Muscle layer of duodenum (tissue), 2 donors: ENCODE results near the gene MYRFL.

Experiments
- H3K27ac ChIP-seq: one replicate; pipeline ENCODE4 v1.7.0; 2013; ENCODE audit warnings: mild to moderate bottlenecking, low read length
- H3K27me3 ChIP-seq: one replicate; pipeline ENCODE4 v1.7.0; 2013; ENCODE audit warnings: low read depth, mild to moderate bottlenecking, control low read depth, low read length
- H3K36me3 ChIP-seq, 2 donors: one replicate each; pipeline ENCODE4 v1.7.0; 2013; ENCODE audit warnings: low read length in 2 of 2, control low read depth in 1 of 2, mild to moderate bottlenecking in 1 of 2; ENCODE audit not compliant: insufficient read depth in 2 of 2, control insufficient read depth in 1 of 2
- H3K4me1 ChIP-seq, 2 donors: one replicate each; pipeline ENCODE4 v1.7.0; 2013; ENCODE audit warnings: low read length in 2 of 2, mild to moderate bottlenecking in 2 of 2, control low read depth in 1 of 2, moderate library complexity in 1 of 2; ENCODE audit not compliant: insufficient read depth in 2 of 2, control insufficient read depth in 1 of 2
- H3K4me3 ChIP-seq, 2 donors: one replicate each; pipeline ENCODE4 v1.7.0; 2013; ENCODE audit warnings: low read length in 2 of 2, low read depth in 1 of 2, mild to moderate bottlenecking in 1 of 2
- H3K9me3 ChIP-seq, 2 donors: one replicate each; pipeline ENCODE4 v1.7.0; 2013; ENCODE audit warnings: low read length in 2 of 2, control low read depth in 1 of 2, mild to moderate bottlenecking in 1 of 2; ENCODE audit not compliant: control insufficient read depth in 1 of 2
- donor health status: healthy.

Gene MYRFL

DNA sequence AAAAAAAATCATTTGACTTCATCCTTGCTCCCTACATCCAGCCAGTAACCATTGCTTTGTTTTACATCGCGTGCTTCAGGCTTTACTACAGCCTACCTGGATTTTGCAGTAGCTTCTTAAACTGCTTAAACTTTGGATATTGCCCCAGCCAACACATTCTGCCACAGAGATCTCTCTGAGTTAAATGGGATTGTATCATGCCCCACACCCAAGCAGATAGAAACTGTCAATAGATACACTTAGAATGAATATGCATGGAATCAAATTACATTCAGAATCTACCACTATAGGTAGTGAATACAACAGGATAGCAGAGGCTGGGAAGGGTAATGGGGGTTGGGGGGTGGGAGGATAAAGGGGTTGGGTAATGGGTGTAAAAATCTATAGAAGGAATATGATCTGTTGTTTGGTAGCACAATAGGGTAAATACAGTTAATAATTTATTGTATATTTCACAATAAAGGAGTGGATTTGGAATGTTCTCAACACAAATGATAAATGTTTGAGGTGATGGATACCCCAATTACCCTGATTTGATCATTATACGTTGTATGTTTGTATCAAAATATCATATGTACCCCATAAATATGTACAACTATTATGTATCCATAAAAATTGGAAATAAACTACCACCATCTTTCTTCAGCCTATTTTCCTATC, 2.7 kb upstream of the MYRFL start:
- Histone ChIP-seq H3K4me3 (no peak overlapping the region), H3K36me3 (no peaks in the 10 kb centered on the region), H3K27ac (no peak overlapping the region), H3K9me3 (no peaks in the 10 kb centered on the region), H3K4me1 (no peaks in the 10 kb centered on the region), H3K27me3 (no peaks in the 10 kb centered on the region)

DNA sequence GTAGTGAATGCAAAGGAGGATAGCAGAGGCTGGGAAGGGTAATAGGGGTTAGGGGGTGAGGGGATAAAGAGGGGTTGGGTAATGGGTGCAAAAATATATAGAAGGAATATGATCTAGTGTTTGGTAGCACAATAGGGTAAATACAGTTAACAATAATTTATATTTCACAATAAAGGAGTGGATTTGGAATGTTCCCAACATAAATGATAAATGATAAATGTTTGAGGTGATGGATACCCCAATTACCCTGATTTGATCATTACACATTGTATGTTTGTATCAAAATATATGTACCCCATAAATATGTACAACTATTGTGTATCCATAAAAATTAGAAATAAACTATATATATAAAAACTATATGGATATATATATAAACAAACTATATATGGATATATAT, 999 bp upstream of the MYRFL start:
- peaks cover 0 to 3% of the 10 kb centered on the region in 2 donors for H3K9me3 ChIP-seq
- H3K27ac ChIP-seq: no peak overlapping the region
- H3K36me3 ChIP-seq: no peaks in the 10 kb centered on the region
- no peaks in the 10 kb centered on the region for H3K27me3 ChIP-seq
- H3K4me3 ChIP-seq: no peak overlapping the region
- H3K4me1 ChIP-seq: no peaks in the 10 kb centered on the region

DNA sequence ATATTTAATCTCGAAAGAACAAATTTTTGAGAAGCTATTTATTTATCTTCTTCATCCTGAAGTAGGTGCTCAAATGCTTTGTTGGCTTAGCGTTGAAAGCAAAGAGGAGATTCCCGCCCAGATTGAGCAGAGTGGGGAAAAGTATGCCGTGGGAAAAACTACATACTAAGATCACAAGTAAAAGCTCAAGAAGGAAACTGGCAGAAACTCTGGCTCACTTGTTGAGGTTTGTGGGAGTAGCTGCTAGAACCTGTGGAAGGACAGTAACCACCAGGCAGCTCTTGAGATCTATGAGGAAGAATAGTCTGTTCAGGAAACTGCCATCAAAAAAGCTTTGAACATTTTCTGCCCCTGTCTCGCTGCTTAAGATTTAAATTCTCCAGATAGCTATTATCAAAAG, 3.9 kb downstream of the MYRFL start:
- H3K27me3 ChIP-seq: no peaks in the 10 kb centered on the region
- no peak overlapping the region for H3K4me3 ChIP-seq
- H3K36me3 ChIP-seq: no peaks in the 10 kb centered on the region
- H3K27ac ChIP-seq: no peak overlapping the region
- peaks cover 0 to under 1% of the 10 kb centered on the region in 2 donors for H3K4me1 ChIP-seq
- peaks cover 0 to 3% of the 10 kb centered on the region in 2 donors for H3K9me3 ChIP-seq

DNA sequence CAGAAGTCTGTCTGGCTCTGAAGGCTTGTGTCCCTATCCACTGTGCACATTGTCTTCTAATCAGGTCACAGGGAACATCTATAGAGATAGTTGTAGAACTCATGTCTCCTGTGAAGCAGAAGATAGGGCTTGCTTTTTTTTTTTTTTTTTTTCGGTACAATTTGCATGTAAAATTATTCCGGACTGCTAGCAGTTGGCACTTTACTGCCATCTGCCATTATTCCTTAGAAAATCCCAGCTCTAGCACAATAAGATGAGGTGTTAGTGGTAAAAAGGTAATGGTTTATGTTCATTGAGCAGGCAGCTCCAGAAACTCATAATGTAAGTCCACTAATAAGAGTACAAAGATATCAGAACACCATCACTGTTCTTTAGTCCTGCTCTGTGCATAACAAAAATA, 8.7 kb downstream of the MYRFL start:
- no peaks in the 10 kb centered on the region for H3K36me3 ChIP-seq
- no peak overlapping the region for H3K27ac ChIP-seq
- no peaks in the 10 kb centered on the region for H3K27me3 ChIP-seq
- peaks cover 0 to 5% of the 10 kb centered on the region in 2 donors for H3K4me1 ChIP-seq
- H3K9me3 ChIP-seq: no peaks in the 10 kb centered on the region
- H3K4me3 ChIP-seq: no peak overlapping the region

DNA sequence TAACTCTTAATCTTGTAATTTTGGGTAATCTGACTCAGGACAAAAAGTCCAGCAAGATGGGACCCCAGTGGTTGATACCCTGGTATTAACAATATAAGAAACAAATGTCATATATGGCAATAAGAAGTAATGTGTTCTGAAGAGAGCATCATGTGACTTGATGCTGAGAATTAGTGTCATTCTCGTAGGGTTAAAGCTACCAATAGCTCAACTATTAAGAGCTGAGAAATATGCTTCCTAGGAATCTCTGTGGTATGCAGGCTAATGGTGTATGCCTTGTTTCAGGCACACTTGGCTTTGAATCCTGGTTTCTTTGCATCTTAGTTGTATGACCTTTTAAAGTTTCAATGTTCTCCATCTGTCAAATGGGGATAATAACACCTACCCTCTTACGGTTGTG, 9.1 kb downstream of the MYRFL start:
- H3K4me1 ChIP-seq: peaks cover 0 to 5% of the 10 kb centered on the region in 2 donors
- H3K36me3 ChIP-seq: no peaks in the 10 kb centered on the region
- H3K9me3 ChIP-seq: no peaks in the 10 kb centered on the region
- no peak overlapping the region for H3K27ac ChIP-seq
- no peak overlapping the region for H3K4me3 ChIP-seq
- H3K27me3 ChIP-seq: no peaks in the 10 kb centered on the region

DNA sequence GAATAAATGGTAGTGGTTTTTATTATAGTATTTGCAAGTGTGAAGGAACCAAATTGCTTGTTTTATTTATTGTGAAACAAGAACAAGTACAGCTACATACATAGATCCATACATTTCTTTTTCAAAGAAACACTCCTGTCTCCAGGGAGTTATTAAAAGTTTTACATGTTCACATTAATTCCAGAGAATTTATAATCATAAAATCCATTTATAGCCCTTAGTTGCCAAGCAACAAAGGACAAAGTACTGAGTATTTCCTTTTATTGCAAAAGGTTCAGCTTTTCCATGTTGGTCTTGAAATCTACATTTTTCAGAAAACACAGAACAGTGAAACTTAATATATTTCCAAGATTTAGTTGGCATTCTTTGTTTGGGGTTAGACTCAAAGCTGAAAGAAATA, 9.5 kb downstream of the MYRFL start:
- H3K4me1 ChIP-seq: peaks cover 0 to 5% of the 10 kb centered on the region in 2 donors
- H3K27me3 ChIP-seq: no peaks in the 10 kb centered on the region
- H3K4me3 ChIP-seq: no peak overlapping the region
- no peaks in the 10 kb centered on the region for H3K36me3 ChIP-seq
- no peaks in the 10 kb centered on the region for H3K9me3 ChIP-seq
- no peak overlapping the region for H3K27ac ChIP-seq

DNA sequence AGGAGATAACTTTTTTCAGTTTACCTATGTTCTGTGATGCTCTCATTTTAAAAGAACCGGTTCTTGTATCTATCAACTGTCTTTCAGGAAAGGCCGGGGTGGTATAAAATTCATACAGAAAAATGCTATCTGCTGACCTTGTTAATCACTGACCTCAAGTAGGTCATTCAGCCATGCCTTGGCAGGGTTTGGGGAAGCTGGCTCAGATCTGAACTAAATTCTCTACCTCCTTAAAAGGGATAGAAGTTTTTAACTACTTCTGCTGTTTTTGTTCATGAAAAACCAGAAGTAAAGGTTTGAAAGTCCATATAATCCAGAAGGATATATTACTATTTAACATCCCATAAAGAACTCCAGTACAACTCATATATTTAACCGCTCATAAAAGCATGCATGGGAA, 10.1 kb downstream of the MYRFL start:
- Histone ChIP-seq H3K4me3 (no peak overlapping the region), H3K9me3 (no peaks in the 10 kb centered on the region), H3K27me3 (no peaks in the 10 kb centered on the region), H3K27ac (no peak overlapping the region), H3K4me1 (peaks cover 0 to 5% of the 10 kb centered on the region in 2 donors), H3K36me3 (no peaks in the 10 kb centered on the region)

DNA sequence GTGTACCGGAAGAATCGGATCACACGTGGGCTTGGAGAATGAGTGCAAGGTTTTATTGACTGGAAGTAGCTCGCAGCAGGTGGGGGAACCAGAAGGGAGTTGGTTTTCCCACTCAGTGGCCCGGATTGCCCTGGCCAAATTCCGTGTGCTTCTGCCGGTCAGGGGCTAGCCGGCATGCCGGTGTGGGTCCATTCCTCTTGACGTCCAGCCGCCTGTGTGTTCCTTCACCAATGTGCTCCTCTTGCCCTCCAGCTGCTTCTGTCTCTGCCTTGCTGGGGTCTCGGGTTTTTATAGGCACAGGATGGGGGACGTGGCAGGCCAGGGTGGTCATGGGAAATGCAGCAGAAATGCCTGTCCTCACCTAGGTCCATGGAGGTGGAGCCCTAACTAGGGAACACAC, 11.0 kb downstream of the MYRFL start:
- Histone ChIP-seq H3K9me3 (no peaks in the 10 kb centered on the region), H3K27ac (no peak overlapping the region), H3K36me3 (no peaks in the 10 kb centered on the region), H3K4me1 (peaks cover 0 to 5% of the 10 kb centered on the region in 2 donors), H3K4me3 (no peak overlapping the region), H3K27me3 (no peaks in the 10 kb centered on the region)

DNA sequence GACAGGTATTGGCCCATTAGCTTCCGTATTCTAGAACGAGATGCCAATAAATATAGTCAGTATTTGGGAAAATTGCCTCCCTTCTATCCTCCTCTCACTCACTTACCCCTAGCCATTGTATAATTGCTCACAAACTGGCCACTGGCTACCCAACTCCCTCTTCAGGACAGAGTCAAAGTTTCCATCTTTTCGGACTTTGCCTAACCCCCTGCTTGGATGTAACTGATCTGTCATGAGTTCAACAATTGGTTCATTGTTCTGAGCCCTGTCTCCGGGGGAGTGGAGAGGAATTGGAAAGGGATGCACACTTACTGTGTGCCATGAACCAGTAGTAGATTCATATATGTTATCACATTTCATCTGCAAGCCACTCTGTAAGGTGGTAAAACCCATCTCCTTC, 12.2 kb downstream of the MYRFL start:
- peaks cover 0 to 8% of the 10 kb centered on the region in 2 donors for H3K4me1 ChIP-seq
- no peaks in the 10 kb centered on the region for H3K36me3 ChIP-seq
- no peaks in the 10 kb centered on the region for H3K9me3 ChIP-seq
- no peak overlapping the region for H3K27ac ChIP-seq
- H3K27me3 ChIP-seq: no peaks in the 10 kb centered on the region
- H3K4me3 ChIP-seq: no peak overlapping the region

DNA sequence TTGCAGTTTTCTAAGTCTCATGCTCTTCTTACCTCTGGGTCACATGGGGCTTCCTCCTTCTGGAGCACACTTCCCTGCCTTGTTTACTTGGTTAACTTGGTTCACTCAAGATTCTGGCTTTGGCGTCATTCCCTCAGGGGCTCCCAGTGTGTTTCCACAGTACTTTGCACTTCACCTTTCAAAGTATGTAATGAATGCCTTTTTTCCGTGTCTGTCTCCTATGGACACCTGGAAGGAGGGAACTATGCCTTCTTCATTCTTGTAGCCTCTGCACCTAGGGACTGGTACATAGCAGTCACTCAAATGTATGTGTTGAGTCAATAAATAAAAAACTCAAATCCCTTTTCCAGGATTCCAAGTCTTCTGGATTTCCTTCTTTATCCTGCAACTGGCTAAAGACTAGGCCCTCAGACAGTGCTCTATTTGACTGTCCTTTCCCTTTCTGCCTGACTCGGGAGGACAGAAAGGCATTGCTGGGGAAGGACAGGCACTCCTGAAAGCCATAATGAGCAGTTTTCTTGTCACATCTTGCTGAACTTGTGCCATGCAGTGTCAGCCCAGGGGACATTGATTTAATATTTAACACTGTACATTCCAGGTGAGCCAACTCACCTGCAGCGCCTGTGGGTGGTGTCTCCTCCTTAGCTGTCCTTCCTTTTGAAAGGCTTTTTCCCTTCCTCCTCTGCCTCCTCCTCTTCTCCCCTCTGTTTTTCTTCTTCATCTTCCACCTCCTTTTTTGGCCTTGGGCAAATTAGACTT, 12.8 kb downstream of the MYRFL start:
- Histone ChIP-seq H3K9me3 (no peaks in the 10 kb centered on the region), H3K4me1 (peaks cover 0 to 8% of the 10 kb centered on the region in 2 donors), H3K4me3 (no peak overlapping the region), H3K36me3 (no peaks in the 10 kb centered on the region), H3K27me3 (no peaks in the 10 kb centered on the region), H3K27ac (no peak overlapping the region)

DNA sequence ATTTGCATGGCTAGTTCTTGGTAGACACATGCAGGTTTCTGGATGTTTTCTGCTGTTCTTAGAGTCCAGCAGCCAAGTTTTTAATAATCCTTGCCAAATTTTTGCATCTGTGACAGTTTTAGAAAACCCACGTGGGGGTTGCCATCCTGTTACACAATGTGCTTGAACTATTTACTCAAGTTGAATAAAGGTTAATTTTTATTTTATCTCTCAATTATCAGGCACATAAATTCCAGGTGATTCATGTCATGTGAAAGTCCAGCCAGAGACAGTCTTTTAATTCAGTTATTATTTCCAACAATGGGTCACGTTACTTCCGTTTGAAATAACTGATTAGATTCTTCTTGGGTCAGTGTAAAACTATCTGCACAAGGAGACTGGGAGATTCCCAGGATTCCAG, 15.7 kb downstream of the MYRFL start:
- no peak overlapping the region for H3K27ac ChIP-seq
- H3K36me3 ChIP-seq: no peaks in the 10 kb centered on the region
- H3K9me3 ChIP-seq: no peaks in the 10 kb centered on the region
- H3K4me1 ChIP-seq: peaks cover 0 to 3% of the 10 kb centered on the region in 2 donors
- no peaks in the 10 kb centered on the region for H3K27me3 ChIP-seq
- no peak overlapping the region for H3K4me3 ChIP-seq
